Measurements from ENCODE around the gene FYTTD1. TPM values are rescaled to one million over a fixed set of nuclear protein-coding genes. Genes with fewer than 3 reads are reported as not detected.

FYTTD1 gene
- total RNA-seq, 2 experiments from 2014 or later, result 38.0 to 48.8 TPM

DNA sequence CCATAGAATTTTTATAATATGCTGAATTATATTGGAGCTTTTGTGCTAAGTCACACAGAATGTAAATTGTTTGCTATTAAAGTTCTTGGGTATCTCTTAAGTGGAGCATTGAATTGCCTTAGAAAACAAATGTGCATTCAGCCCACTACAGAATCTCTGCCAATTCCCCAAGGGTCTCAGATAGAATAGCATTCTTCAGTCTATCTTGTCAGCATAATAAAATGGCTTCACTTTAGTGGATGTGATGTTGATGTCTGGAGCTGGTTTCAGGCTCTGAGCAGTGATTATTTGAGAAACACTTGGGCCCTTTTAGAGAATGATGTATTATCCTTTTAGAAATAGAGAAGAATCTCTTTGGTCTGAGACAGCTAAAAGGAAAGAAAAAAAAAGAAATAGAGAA, 86.6 kb downstream of the FYTTD1 start:
- POLR2A ChIA-PET, result no interaction called here
- H3K27ac Mint-ChIP-seq, result no peak overlapping the region
- H3K9me3 Mint-ChIP-seq, result no peaks in the 10 kb centered on the region

More for the DNA sequence above, 86.6 kb downstream of the FYTTD1 start:
- DNase-seq (no peak), ATAC-seq (ENCODE audit: low read depth) (no peak)
- Mint-ChIP-seq H3K27me3 (no peaks in the 10 kb centered on the region), H3K4me1 (peaks cover 4% of the 10 kb centered on the region), H3K36me3 (peaks cover 17% of the 10 kb centered on the region), H3K4me3 (no peak overlapping the region)

Other genes with a start within 250 kb of the FYTTD1 start
- 100 to 1,000 TPM; 108 to 114 TPM for gene BDH1, start 193.9 kb upstream of the FYTTD1 start, total RNA-seq
- gene RUBCN, start 13.0 kb upstream of the FYTTD1 start, total RNA-seq, result 10 to 100 TPM; 55.1 to 55.8 TPM
- 10 to 100 TPM; 67.1 to 83.4 TPM for gene LRCH3, start 41.4 kb downstream of the FYTTD1 start, total RNA-seq
- gene RPL35A, start 200.3 kb downstream of the FYTTD1 start, total RNA-seq, result 1,000 to 10,000 TPM; 1,037 to 1,049 TPM
- gene LMLN, start 210.3 kb downstream of the FYTTD1 start, total RNA-seq, result 1 to 10 TPM; 7.9 to 8.2 TPM

Measured in activated naive CD8-positive, alpha-beta T cell treated with anti-CD3 and anti-CD28 coated beads, Interleukin-2, amount 10 ng/mL, durations not matched to agents 7 days and 5 days (primary cell).